EH (cell line): ENCODE data around the gene MICOS13.
"Not testable (repeated sequence)": the region's sequence is repeated elsewhere in the genome, so short reads cannot be mapped to it uniquely, and the experiment has no call there.

ENCODE experiments used
- DNase-seq: peaks from one replicate; pipeline ENCODE4 v3.0.0-alpha.2; 2015; ENCODE audit warnings: low read depth

MICOS13 gene, protein sequence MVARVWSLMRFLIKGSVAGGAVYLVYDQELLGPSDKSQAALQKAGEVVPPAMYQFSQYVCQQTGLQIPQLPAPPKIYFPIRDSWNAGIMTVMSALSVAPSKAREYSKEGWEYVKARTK

DNA sequence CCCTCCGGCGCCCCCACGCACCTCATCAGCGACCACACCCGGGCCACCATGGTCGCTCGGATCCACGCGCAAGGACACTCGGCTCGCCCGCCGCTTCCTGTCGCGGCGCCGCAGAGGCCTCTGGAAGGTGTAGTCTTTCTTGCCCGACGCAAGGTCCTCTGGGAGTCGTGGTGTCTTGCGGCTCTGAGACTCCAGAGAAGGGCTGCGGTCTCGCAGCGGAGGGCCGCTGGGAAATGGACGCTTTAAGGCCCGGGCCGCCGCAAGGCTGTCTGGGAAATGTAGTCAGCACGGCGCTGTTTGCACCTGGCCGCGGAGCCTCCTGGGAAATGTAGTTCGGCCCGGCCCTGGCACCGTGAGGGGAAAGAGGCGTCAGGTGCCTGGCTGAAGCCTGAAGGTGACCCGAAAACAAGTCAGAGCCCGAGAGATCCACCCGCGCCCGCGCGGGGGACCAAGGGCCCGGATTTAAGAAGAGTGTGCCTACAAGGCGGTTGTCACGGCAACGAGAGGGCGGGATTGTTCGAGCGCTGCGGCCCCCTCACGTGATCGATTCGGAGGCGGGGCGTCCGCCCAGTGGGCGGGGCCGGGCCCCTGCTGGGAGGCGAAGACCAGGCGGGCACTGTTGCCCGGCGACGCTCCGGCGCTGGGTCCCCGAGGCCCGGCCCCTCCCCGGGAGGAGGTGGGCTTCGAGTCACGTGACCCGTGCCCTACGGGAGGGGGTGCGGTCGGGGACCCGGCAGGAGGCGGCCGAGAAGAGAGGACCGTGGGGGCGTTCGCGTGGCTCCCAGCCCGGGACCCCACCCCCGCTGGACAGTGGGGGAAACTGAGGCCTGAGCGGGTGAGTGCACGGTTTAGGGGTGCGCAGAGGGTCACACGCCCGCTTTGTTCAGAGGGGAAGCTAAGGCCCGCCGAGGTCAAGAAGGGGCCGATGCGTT lies at the start of gene MICOS13, which contains the start of gene HSD11B1L:
TSS of gene MICOS13 (minus strand) at position 80 of the 932 bp plus-strand sequence. CDS start at position 50, 30 bp downstream.
TSS of gene HSD11B1L (plus strand) at position 591 of the 932 bp plus-strand sequence. CDS start 3,806 bp downstream, outside the sequence.
- peak; percentile 99 for DNase-seq

GRCh38 chr19:5727453-5728050 lies 47.2 kb upstream of the MICOS13 start:
- no peak for DNase-seq

- peak; percentile 99 for DNase-seq
Observed at GRCh38 chr19:5719961-5720790, 39.9 kb upstream of the MICOS13 start, which contains the start of the genes CATSPERD and LONP1. Gene CATSPERD (plus strand): TSS chr19:5720637. CDS start chr19:5720738, 101 bp downstream. Gene LONP1 (minus strand): TSS chr19:5720146. CDS start chr19:5720132, 14 bp downstream.

- peak; percentile 53 for DNase-seq
Observed at GRCh38 chr19:5719274-5719960, 39.1 kb upstream of the MICOS13 start.

- DNase-seq, result peak; percentile 94
Observed at GRCh38 chr19:5718579-5719273, 38.4 kb upstream of the MICOS13 start.

DNA sequence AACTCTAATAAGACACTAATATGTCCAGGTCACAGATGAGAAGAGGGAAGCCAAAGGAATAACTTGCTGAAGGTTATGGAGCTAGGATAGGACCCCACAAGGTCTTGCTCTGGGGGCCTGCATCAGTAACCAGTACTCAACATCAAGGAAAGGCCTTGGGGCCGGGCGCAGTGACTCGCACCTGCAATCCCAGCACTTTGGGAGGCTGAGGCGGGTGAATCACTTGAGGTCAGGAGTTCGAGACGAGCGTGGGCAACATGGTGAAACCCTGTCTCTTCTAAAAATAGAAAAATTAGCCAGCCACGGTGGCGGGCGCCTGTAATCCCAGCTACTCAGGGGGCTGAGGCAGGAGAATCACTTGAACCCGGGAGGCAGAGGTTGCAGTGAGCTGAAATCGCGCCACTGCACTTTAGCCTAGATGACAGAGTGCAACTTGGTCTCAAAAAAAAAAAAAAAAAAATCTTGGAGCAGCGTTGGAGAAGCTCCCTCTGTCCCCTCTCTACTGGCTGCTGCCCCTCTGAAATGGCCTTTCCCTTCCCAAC lies 37.8 kb upstream of the MICOS13 start:
- DNase-seq, result peak; percentile 73

DNA sequence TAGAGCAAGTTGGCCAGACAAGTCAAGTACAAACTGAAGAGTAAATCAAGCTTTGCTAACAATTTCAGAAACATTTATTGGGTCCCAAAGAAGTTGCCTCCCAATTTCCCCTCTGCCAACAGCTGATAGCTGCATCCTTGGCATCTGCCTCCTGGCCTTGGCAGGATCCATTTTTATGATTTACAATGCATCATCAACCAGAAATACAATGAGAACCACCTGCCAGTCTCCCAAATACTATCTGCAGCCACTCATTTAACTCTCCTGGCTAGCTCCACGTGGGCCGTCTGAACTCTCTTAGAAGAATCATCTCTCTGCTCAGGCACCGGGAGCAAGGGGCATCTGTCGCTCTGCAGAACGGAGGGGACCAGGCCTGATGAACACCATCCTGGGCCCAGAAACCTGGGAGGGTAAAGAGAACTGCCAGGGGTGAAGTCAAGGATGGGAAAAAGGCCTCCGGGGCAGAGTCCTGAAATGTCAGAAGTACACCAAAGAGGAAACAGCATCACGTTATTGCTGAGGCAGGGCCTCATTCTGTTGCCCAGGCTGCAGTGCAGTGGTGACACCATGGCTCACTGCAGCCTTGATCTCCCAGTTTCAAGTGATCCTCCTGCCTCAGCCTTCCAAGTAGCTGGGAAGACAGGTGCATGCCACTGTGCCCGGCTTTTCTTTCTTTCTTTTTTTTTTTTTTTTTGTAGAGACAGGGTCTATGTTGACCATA lies 37.1 kb upstream of the MICOS13 start:
- no peak for DNase-seq

- DNase-seq, result no peak
Observed at GRCh38 chr19:5714816-5715215, 34.5 kb upstream of the MICOS13 start.

GRCh38 chr19:5713228-5713627 lies 32.9 kb upstream of the MICOS13 start:
- DNase-seq, result no peak

GRCh38 chr19:5711713-5712161 lies 31.4 kb upstream of the MICOS13 start:
- no peak for DNase-seq

- DNase-seq, result no peak
Observed at GRCh38 chr19:5711025-5711424, 30.7 kb upstream of the MICOS13 start.

- DNase-seq, result no peak
Observed at GRCh38 chr19:5707576-5708575, 27.6 kb upstream of the MICOS13 start.

DNA sequence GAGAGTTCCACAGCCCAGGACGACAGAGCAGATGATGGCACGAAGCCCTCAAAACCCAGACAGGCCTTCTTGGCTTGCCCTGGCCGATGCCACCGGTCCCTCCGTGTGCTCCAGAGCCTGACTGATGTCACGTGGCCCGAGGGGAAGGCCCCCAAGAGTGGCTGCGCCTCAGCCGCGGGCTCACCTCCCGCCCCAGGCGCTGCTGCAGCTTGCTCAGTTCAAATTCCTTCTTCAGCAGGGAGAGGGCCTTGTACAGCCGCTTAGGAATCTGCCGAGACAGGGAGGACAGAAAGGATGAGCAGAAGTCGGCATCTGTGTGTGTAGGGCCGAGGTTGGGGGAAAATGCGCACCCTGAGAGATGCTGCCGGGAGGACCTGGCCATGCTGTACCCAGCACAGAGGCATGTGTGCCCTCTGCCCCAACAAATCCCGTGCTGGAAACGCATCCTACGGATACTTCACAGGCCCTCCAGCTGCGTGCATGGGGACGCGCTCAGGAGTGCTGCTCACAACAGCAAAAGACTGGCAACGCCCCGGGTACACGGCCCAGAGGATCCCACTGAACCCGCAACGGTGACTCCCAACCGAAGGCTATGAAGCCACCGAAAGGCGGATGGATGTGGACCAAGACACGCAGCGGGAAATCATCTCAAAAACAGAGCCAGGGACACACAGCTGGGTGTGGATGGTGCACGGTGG lies 26.7 kb upstream of the MICOS13 start:
- no peak for DNase-seq

- no peak for DNase-seq
Observed at GRCh38 chr19:5705552-5705951, 25.2 kb upstream of the MICOS13 start.

GRCh38 chr19:5703819-5704818 lies 23.8 kb upstream of the MICOS13 start:
- no peak for DNase-seq

GRCh38 chr19:5702053-5702410 lies 21.7 kb upstream of the MICOS13 start:
- not testable (repeated sequence) for DNase-seq
